Heart left ventricle (tissue), 16 donors: ENCODE measurements around the gene CS. TPM values are rescaled to one million over a fixed set of nuclear protein-coding genes. Genes with fewer than 3 reads are reported as not detected.
"Not testable (repeated sequence)": the region's sequence is repeated elsewhere in the genome, so short reads cannot be mapped to it uniquely, and the experiment has no call there.

Experiments
- ATAC-seq, 4 donors: fragments of 200-7000 bp; cut with Tn5 transposase; one replicate each; pipeline ENCODE4 v1.9.1; 2020 to 2022; ENCODE audit warnings: moderate library complexity in 4 of 4, mild to moderate bottlenecking in 3 of 4, moderate number of reproducible peaks in 1 of 4
- DNase-seq, 5 donors: peaks; one replicate each; pipeline ENCODE4 v3.0.0-alpha.2; 2020
- H3K27ac ChIP-seq, 12 donors: fragments of 200-600 bp; sonication (generic) in 4 of 12; one replicate each; pipeline versions ENCODE4 v1.5.0 to v1.8.0; 2016 to 2022; ENCODE audit warnings: mild to moderate bottlenecking in 2 of 12
- H3K27me3 ChIP-seq, 9 donors: fragments of 200-600 bp; sonication (generic) in 2 of 9; one replicate each; pipeline versions ENCODE4 v1.5.1 to v1.8.0; 2016 to 2022; ENCODE audit warnings: mild to moderate bottlenecking in 3 of 9
- H3K36me3 ChIP-seq, 9 donors: fragments of 200-600 bp; sonication (generic) in 2 of 9; one replicate each; pipeline versions ENCODE4 v1.5.0 to v1.8.0; 2018 to 2022; ENCODE audit warnings: mild to moderate bottlenecking in 2 of 9
- H3K4me1 ChIP-seq, 12 donors: fragments of 200-600 bp; sonication (generic) in 4 of 12; one replicate each; pipeline versions ENCODE4 v1.5.0 to v1.8.0; 2016 to 2022; ENCODE audit warnings: mild to moderate bottlenecking in 3 of 12
- H3K4me3 ChIP-seq, 12 donors: fragments of 200-600 bp; sonication (generic) in 4 of 12; one replicate each; pipeline versions ENCODE4 v1.5.0 to v1.8.0; 2017 to 2022; ENCODE audit warnings: mild to moderate bottlenecking in 9 of 12, moderate library complexity in 4 of 12
- H3K9me3 ChIP-seq, 12 donors: fragments of 200-600 bp; sonication (generic) in 4 of 12; one replicate each; pipeline versions ENCODE4 v1.5.0 to v1.8.0; 2016 to 2022; ENCODE audit warnings: mild to moderate bottlenecking in 1 of 12
- CTCF ChIP-seq, 12 donors: fragments of 200-600 bp; sonication (generic) in 4 of 12; IDR thresholded peaks; one replicate each; pipeline versions ENCODE4 v1.5.0 to v1.8.0; 2018 to 2022; ENCODE audit warnings: antibody characterized with exemption in 12 of 12, mild to moderate bottlenecking in 5 of 12
- POLR2A ChIP-seq, 2 donors: fragments of 450-650 bp; IDR thresholded peaks; one replicate each; pipeline ENCODE4 v1.6.1; 2017; ENCODE audit warnings: antibody characterized with exemption in 2 of 2, mild to moderate bottlenecking in 2 of 2, moderate library complexity in 2 of 2
- WGBS, 4 donors: extraction: QIAGEN DNeasy Blood & Tissue Kit in 2 of 4; methylation state at CpG; one replicate each; pipeline versions ENCODE4 v1.1.5 to v1.1.7; 2013 to 2018; 5-methylcytosine and 5-hydroxymethylcytosine counted together
- intact Hi-C, 10 donors: fragments of 100-400 bp; cut with DNase I; formaldehyde crosslinking; loops; one replicate each; pipeline versions ENCODE4 v1.11.1 to v1.14.2; 2022
- polyA plus RNA-seq, 2 donors: library from polyadenylated mRNA; stranded (reverse); fragments of 200-250 nt; gene quantifications; one replicate each; pipeline ENCODE4 v1.2.3, GENCODE V29; 2013
- total RNA-seq, 9 donors: library from RNA; depleted of rRNA in 2 of 9; stranded (reverse); fragments of >200 nt in 2 of 9; fragmentation: NEBNext Ultra II Directional in 3 of 9; extraction: Animal tissue kit (Norgen Biotek cat#: 25700) in 3 of 9; gene quantifications; one replicate each; pipeline versions ENCODE4 v1.1.0 to v1.2.4, GENCODE V29; 2016 to 2023
- donor health status: ischemic (EF 13 %, LVEDD 7.1; RV severe dilation, severe dysfunction).
- donor health status: healthy with polysubstance abuse.
- donor health status: DM: no; HTN: yes; CAD: no.
- donor health status: DM: no; HTN: no; CAD: no.
- donor health status: ischemic (EF 25% LVEDD 6.9; RV normal size, moderate dysfunction).
- donor health status: ischemic (EF 25% LVEDD 5.7; RV mildly dilated, moderate dysfunction).
- donor health status: healthy.
- donor health status: DM: yes; HTN: yes; CAD: no.
- donor health status: ischemic (EF 35%, LVEDD 5.7; RV mildly dilated, moderate dysfunction).
- donor health status: nonischemic (EF 11% LVEDD 7.7; RV severe dilation, severe dysfunction).
- donor health status: DM: yes; HTN: yes; CAD: no.
- donor health status: PGD.
- donor health status: ischemic (EF 29% LVEDD 5.4; RV normal size, mild dysfunction).
- donor health status: nonischemic (EF 23%, LVEDD 6.1; RV moderate dilation, normal function).

CS gene
- total and polyA plus RNA-seq, 11 donors: 165 to 866 (median 572) TPM

GRCh38 chr12:56267443-56268071 lies 32.6 kb downstream of the CS start:
- 16 to 18% (median 16%) methylated on average over 21 of the region's 21 CpGs for WGBS, 4 donors
- TF ChIP-seq CTCF (IDR thresholded peaks at IDR 0.05): no peak
- peak overlapping the region; percentile 90 to 99 (median 96) for H3K27ac ChIP-seq
- H3K9me3 ChIP-seq: no peaks in the 10 kb centered on the region
- peaks cover 0 to 40% (median 33%) of the 10 kb centered on the region in 9 donors for H3K36me3 ChIP-seq
- peaks cover 0 to 55% (median 16%) of the 10 kb centered on the region in 12 donors for H3K4me1 ChIP-seq
- no peaks in the 10 kb centered on the region for H3K27me3 ChIP-seq
- peak in 4 of 5 donors; percentile 54 to 72 (median 57) for DNase-seq
- peak in 3 of 4 donors; percentile 42 to 55 (median 45) for ATAC-seq
- H3K4me3 ChIP-seq: peak overlapping the region; percentile 56 to 91 (median 70)
- intact Hi-C loops: loop anchor here in 2 of 10 donors (2.0 kb wide), 1 partner anchor 33 kb away; the partner anchor contains the start of gene CS (in 2 of the 2)

DNA sequence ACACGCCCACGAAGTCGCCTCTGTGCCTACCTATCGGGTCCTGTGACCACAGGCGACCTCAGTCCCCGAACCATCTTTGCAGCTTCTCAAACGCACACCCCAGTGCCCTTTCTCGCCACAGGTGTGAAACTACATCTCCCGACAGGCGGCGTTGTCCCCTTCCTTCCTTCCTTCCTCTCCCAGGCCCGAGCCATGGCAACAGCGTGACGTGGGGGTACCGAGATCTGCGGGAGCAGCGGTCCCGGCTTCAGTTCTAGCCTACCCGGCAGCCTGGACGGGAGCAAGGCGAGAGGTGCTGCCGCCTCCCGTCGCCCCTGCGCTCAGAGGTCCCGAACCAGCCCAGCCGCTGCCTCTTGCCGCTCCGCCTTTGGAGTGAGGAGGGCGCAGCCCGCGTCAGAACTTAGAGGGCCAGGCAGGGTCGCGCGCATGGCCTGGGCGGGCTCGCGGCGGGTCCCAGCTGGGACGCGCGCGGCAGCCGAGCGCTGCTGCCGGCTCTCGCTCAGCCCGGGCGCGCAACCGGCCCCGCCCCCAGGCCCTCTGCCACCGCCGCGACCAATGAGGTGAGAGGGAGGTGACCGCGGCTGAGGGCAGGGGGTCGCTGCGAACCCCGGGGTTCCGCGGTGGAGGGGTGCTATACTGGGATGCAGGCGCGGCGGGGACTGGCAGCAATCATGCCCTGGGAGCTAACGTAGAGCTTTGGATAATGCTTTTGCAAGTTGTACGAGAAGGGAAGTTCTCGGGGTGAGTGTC lies 33.3 kb downstream of the CS start, which contains the start of gene COQ10A:
Gene COQ10A, plus strand, starts transcription at position 250 of the 750 bp plus-strand sequence. Its CDS starts 177 bp downstream, at position 427.
- H3K4me1 ChIP-seq: peaks cover 0 to 48% (median 16%) of the 10 kb centered on the region in 12 donors
- H3K27me3 ChIP-seq: no peaks in the 10 kb centered on the region
- ATAC-seq (peak; percentile 62 to 94 (median 90)), DNase-seq (peak; percentile 91 to 95 (median 92))
- H3K4me3 ChIP-seq: peak within 1 kb of the TSS; percentile 56 to 91 (median 70)
- peaks cover 0 to 33% (median 28%) of the 10 kb centered on the region in 9 donors for H3K36me3 ChIP-seq
- intact Hi-C loops: loop anchor here in 2 of 10 donors (2.0 kb wide), 1 partner anchor 34 kb away; the partner anchor contains the start of gene CS (in 2 of the 2)
- peak; percentile 36 to 96 for TF ChIP-seq POLR2A (IDR thresholded peaks at IDR 0.05)
- TF ChIP-seq CTCF (IDR thresholded peaks at IDR 0.05): peak; percentile 51 to 87 (median 65)
- no peaks in the 10 kb centered on the region for H3K9me3 ChIP-seq
- WGBS, 4 donors: 0% methylated on average over 32 to 68 of the region's 68 CpGs
- peak within 1 kb of the TSS; percentile 90 to 99 (median 96) for H3K27ac ChIP-seq

- WGBS, 4 donors: 56 to 59% (median 57%) methylated on average over 16 of the region's 16 CpGs
- Histone ChIP-seq H3K36me3 (peaks cover 0 to 27% (median 22%) of the 10 kb centered on the region in 9 donors), H3K4me3 (peak overlapping the region; percentile 56 to 91 (median 70)), H3K27ac (peak overlapping the region; percentile 90 to 99 (median 96)), H3K4me1 (peaks cover 0 to 47% (median 14%) of the 10 kb centered on the region in 12 donors)
- not testable (repeated sequence) for ATAC-seq, DNase-seq, H3K9me3 ChIP-seq, H3K27me3 ChIP-seq
- intact Hi-C loops: loop anchor here in 2 of 10 donors (2.0 kb wide), 1 partner anchor 35 kb away; the partner anchor contains the start of gene CS (in 2 of the 2)
These were observed 34.0 kb downstream of the CS start for GRCh38 chr12:56266068-56266692.

DNA sequence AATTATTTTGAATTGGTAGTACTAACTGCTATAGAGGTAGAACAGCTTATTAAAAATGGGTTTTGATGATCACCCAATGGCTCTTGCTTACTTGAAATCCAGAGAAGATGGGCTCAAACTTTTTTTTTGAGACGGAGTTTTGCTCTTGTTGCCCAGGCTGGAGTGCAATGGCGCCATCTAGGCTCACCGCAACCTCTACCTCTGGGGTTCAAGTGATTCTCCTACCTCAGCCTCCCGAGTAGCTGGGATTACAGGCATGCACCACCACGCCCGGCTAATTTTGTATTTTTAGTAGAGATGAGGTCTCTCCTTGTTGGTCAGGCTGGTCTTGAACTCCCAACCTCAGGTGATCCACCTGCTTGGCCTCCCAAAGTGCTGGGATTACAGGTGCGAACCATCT lies 37.2 kb downstream of the CS start:
- H3K36me3 ChIP-seq, H3K27ac ChIP-seq, DNase-seq, H3K4me3 ChIP-seq, H3K9me3 ChIP-seq, ATAC-seq, H3K27me3 ChIP-seq, intact Hi-C loops: not testable (repeated sequence)
- WGBS, 4 donors: 90 to 95% (median 91%) methylated on average over 7 of the region's 7 CpGs
- peaks cover 0 to 28% (median 16%) of the 10 kb centered on the region in 12 donors for H3K4me1 ChIP-seq
